ENCODE data around the gene BCL2.

DNA sequence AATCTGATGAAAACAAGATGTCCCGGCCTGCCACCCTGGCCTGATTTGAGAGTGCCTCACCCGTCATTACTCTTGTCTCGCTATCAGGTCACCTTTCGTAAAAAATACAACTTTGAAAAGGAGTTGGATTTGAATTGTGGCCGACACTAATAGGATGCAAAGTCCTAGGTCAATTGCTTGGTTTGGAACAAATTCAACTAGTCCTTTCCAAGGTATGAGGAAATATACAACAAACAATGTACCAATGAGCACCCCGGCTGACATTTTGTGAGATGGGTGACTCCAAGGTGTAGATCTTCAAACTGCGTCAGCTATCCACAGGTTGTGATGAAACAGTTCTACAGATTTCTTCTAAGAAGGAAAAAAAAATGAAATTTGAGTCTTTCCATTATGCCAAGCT lies 77.8 kb downstream of the BCL2 start:
- no peak for TF ChIP-seq CTCF (IDR thresholded peaks at IDR 0.05)
- no peak for TF ChIP-seq POLR2A (IDR thresholded peaks at IDR 0.05)
- no peak for TF ChIP-seq EP300 (IDR thresholded peaks at IDR 0.05)

All from sigmoid colon (tissue), 4 donors.